ENCODE data around the gene SDSL. TPM values are rescaled to one million over a fixed set of nuclear protein-coding genes. Genes with fewer than 3 reads are reported as not detected.
A peak's percentile ranks its signal among the peaks of the same experiment; 100 is the strongest.

SDSL gene
- total RNA-seq, 1 experiment from 2014 or later = 19.9 TPM

DNA sequence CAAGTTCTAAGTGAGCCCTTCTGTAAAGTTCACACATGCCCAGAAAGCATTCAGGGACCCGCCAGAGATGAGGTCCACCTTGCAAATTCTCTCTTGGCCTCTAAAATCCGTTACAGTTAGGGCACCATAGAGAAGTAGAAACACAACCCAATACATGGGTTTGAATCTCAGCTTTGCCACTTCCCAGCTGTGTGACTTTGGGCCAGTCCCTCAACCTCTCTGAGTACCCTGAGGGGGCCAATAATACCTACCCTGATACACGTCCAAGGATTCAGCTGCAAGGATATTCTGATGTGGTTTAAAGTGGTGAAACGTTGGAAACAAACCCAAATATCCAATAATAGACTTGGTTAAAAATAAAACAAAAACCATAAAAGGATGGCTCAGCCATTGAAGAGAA lies 37.8 kb downstream of the SDSL start:
- no peak for DNase-seq
- Mint-ChIP-seq H3K27ac (ENCODE audit: unreplicated experiment) (no peak overlapping the region), H3K9me3 (ENCODE audit: low read depth, unreplicated experiment) (peaks cover 3% of the 10 kb centered on the region), H3K27me3 (ENCODE audit: unreplicated experiment) (peaks cover 93% of the 10 kb centered on the region), H3K4me1 (ENCODE audit: low read depth, unreplicated experiment) (peaks cover 10% of the 10 kb centered on the region), H3K36me3 (ENCODE audit: insufficient read depth, unreplicated experiment) (no peaks in the 10 kb centered on the region), H3K4me3 (ENCODE audit: low read depth, unreplicated experiment) (no peak overlapping the region)
- BruUV-seq (replicated peaks) = no TSS peak
- TF ChIP-seq, protein P1, sequence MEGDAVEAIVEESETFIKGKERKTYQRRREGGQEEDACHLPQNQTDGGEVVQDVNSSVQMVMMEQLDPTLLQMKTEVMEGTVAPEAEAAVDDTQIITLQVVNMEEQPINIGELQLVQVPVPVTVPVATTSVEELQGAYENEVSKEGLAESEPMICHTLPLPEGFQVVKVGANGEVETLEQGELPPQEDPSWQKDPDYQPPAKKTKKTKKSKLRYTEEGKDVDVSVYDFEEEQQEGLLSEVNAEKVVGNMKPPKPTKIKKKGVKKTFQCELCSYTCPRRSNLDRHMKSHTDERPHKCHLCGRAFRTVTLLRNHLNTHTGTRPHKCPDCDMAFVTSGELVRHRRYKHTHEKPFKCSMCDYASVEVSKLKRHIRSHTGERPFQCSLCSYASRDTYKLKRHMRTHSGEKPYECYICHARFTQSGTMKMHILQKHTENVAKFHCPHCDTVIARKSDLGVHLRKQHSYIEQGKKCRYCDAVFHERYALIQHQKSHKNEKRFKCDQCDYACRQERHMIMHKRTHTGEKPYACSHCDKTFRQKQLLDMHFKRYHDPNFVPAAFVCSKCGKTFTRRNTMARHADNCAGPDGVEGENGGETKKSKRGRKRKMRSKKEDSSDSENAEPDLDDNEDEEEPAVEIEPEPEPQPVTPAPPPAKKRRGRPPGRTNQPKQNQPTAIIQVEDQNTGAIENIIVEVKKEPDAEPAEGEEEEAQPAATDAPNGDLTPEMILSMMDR (IDR thresholded peaks at IDR 0.05; ENCODE audit: unreplicated experiment) = no peak
- intact Hi-C loops (cut with micrococcal nuclease; ENCODE audit: unreplicated experiment) = loop anchor here (10.0 kb wide), 1 partner anchor 265 kb away; no protein-coding TSS in a partner anchor
- CTCF ChIA-PET = no interaction called here

DNA sequence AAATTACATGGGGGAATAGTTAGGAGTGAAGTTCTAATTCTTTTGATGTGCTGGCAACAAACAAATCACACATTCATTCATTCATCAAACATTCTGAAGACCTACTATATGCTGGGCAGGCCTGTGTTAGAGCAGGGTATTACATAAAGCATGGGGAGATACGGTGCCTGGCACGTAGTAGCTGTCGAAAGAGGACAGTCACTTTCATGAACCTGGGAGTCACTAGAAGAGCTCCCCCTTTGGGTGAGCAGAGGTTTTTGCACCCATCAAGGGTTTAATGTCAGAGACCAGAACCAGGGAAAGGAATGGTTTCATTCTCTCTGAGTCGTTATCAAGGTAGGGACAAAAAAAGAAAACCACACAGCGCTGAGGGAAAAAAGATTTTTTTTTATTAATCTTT lies 39.5 kb downstream of the SDSL start:
- intact Hi-C loops (cut with micrococcal nuclease; ENCODE audit: unreplicated experiment) = loop anchor here (1.0 to 10.0 kb wide), 2 partner anchors 263 to 451 kb away; no protein-coding TSS in a partner anchor
- DNase-seq = no peak
- no peak overlapping the region for H3K27ac Mint-ChIP-seq (ENCODE audit: unreplicated experiment)
- peaks cover 20% of the 10 kb centered on the region for H3K4me1 Mint-ChIP-seq (ENCODE audit: low read depth, unreplicated experiment)
- no TSS peak for BruUV-seq (replicated peaks)
- H3K36me3 Mint-ChIP-seq (ENCODE audit: insufficient read depth, unreplicated experiment) = no peaks in the 10 kb centered on the region
- TF ChIP-seq, protein P1 (IDR thresholded peaks at IDR 0.05; ENCODE audit: unreplicated experiment) = peak; percentile 49
- H3K4me3 Mint-ChIP-seq (ENCODE audit: low read depth, unreplicated experiment) = no peak overlapping the region
- peaks cover 3% of the 10 kb centered on the region for H3K9me3 Mint-ChIP-seq (ENCODE audit: low read depth, unreplicated experiment)
- peaks cover 98% of the 10 kb centered on the region for H3K27me3 Mint-ChIP-seq (ENCODE audit: unreplicated experiment)
- CTCF ChIA-PET = interaction anchor here (0.6 to 1.2 kb wide), 5 partner anchors 12 to 305 kb away, joined by 3 to 6 read pairs (median 4); partner anchors contain the start of gene SDSL

DNA sequence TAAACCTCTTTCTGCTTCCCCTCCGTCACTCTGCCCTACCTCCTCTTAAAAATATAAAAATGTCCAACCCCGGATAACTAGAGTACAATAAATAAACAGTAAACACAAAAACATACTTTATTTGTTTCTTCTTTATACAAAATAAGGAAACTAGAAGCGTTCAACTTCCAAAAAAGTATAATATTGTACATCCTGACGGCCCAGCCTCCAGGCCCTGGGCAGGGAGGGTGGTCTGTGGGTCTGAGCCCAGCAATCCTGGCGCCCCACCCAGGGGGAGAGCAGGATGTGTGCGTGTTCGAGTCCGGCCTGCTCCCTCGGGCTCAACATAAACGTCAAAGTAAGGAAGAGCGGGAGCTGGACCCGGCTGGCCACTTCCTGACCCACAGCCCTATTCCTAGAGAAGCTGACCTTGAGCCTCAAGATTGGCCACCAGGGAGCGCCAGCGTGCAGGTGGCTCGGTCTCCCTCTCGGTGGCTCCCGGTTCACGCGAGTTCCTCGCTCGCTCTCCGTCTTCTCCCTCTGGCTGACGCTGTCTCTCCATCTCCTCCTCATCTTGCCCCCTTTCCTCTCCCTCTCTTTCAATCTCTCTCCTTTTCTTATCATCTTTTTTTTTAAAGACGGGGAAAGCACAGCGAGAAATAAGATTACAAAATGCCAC lies 40.1 kb downstream of the SDSL start:
- no peaks in the 10 kb centered on the region for H3K36me3 Mint-ChIP-seq (ENCODE audit: insufficient read depth, unreplicated experiment)
- TF ChIP-seq, protein P1 (IDR thresholded peaks at IDR 0.05; ENCODE audit: unreplicated experiment) = peak; percentile 72
- H3K27ac Mint-ChIP-seq (ENCODE audit: unreplicated experiment) = no peak overlapping the region

DNA sequence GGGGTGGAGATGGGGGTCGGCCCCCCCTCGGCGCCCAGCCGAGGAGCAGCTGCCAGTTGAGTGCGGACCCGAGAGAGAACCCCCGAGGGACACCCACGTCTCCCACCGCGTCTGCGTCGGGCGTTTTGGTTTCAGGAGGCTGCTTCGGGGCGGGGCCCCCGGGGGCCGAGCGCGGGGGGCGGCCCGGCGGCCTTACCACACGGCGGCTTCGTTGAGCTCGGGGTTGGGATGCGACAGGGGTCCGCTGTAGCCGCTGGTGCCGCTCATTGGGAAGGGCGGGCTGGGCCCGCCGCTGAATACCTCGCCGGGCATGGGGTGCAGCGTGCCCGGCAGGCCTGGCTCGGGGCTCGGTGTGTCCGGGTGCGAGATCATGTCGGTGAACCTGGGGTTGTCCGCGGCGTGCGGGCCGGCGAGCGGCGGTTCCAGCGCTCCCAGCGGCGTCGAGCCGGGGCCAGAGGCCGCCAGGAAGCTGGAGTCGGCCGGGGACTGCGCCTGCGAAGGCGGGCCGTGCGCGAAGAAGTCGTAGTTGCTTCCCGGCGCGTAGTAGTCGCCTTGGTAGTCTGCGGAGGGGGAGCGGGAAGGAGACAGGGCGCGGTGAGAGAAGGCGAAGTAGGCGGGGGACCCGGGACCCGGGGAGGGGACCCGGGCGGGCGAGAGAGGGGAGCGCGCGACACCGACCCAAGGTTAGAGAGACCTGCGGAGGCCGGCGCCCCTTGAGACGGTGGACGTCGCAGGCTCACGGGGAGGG lies 41.0 kb downstream of the SDSL start:
- H3K4me3 Mint-ChIP-seq (ENCODE audit: low read depth, unreplicated experiment) = peak overlapping the region; percentile 4
- no peaks in the 10 kb centered on the region for H3K36me3 Mint-ChIP-seq (ENCODE audit: insufficient read depth, unreplicated experiment)
- TF ChIP-seq, protein P1 (IDR thresholded peaks at IDR 0.05; ENCODE audit: unreplicated experiment) = no peak
- H3K4me1 Mint-ChIP-seq (ENCODE audit: low read depth, unreplicated experiment) = peaks cover 23% of the 10 kb centered on the region
- no peak overlapping the region for H3K27ac Mint-ChIP-seq (ENCODE audit: unreplicated experiment)
- intact Hi-C loops (cut with micrococcal nuclease; ENCODE audit: unreplicated experiment) = loop anchor here (10.0 kb wide), 1 partner anchor 262 kb away; no protein-coding TSS in a partner anchor
- CTCF ChIA-PET = no interaction called here
- no peak for DNase-seq
- BruUV-seq (replicated peaks) = no TSS peak
- H3K27me3 Mint-ChIP-seq (ENCODE audit: unreplicated experiment) = peaks cover 98% of the 10 kb centered on the region
- peaks cover 3% of the 10 kb centered on the region for H3K9me3 Mint-ChIP-seq (ENCODE audit: low read depth, unreplicated experiment)

More for the DNA sequence above, 40.1 kb downstream of the SDSL start:
- Mint-ChIP-seq H3K27me3 (ENCODE audit: unreplicated experiment) (peaks cover 98% of the 10 kb centered on the region), H3K4me3 (ENCODE audit: low read depth, unreplicated experiment) (peak overlapping the region; percentile 44), H3K9me3 (ENCODE audit: low read depth, unreplicated experiment) (peaks cover 3% of the 10 kb centered on the region), H3K4me1 (ENCODE audit: low read depth, unreplicated experiment) (peaks cover 23% of the 10 kb centered on the region)
- intact Hi-C loops (cut with micrococcal nuclease; ENCODE audit: unreplicated experiment) = loop anchor here (10.0 kb wide), 1 partner anchor 263 kb away; no protein-coding TSS in a partner anchor
- peak; percentile 90 for DNase-seq
- no TSS peak for BruUV-seq (replicated peaks)
- CTCF ChIA-PET = interaction anchor here (0.6 to 1.2 kb wide), 5 partner anchors 12 to 304 kb away, joined by 3 to 6 read pairs (median 4); partner anchors contain the start of gene SDSL

Data from Calu3 (cell line).